ENCODE measurements around the gene PCSK2.

The PCSK2 gene

DNA sequence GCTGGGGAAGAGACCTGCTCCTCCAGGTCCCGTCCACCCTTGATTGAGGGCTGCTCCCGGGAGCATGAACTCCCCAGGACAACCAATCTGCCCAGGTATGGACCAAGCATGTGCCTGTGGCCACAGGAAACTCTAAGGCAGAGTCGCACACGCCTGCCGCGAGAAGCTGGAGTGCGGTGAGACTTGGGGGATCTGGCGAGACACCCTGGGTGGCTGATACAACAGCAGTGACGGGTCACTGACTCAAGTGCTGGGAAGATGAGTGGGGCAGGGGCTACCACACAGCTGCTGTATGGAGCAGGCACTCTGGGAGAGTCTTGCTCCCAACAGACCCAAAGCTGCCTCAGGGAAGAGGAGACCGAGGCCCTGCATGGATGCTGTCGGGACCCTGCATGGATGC is 264.2 kb downstream of the PCSK2 start:
- whole genome bisulfite sequencing (ENCODE audit: insufficient coverage, insufficient read length): no CpG with 5 or more reads among the region's 11 CpGs
- Histone ChIP-seq H3K27me3 (ENCODE audit: control insufficient read depth, insufficient read depth, low read length) (no peaks in the 10 kb centered on the region), H3K4me3 (ENCODE audit: low read length) (no peak overlapping the region), H3K27ac (ENCODE audit: low read length) (no peak overlapping the region), H3K36me3 (ENCODE audit: control insufficient read depth, insufficient read depth, low read length) (no peaks in the 10 kb centered on the region), H3K4me1 (ENCODE audit: control insufficient read depth, insufficient read depth, low read length) (no peaks in the 10 kb centered on the region), H3K9me3 (ENCODE audit: control insufficient read depth, insufficient read depth, low read length) (no peaks in the 10 kb centered on the region)
- no peak for DNase-seq (ENCODE audit: low read depth, low spot score)

GRCh38 chr20:17491488-17491887 is 264.6 kb downstream of the PCSK2 start:
- no peak overlapping the region for H3K4me3 ChIP-seq (ENCODE audit: low read length)
- no peaks in the 10 kb centered on the region for H3K36me3 ChIP-seq (ENCODE audit: control insufficient read depth, insufficient read depth, low read length)
- H3K9me3 ChIP-seq (ENCODE audit: control insufficient read depth, insufficient read depth, low read length): no peaks in the 10 kb centered on the region
- no peak overlapping the region for H3K27ac ChIP-seq (ENCODE audit: low read length)
- no CpG with 5 or more reads among the region's 4 CpGs for WGBS (ENCODE audit: insufficient coverage, insufficient read length)
- no peaks in the 10 kb centered on the region for H3K27me3 ChIP-seq (ENCODE audit: control insufficient read depth, insufficient read depth, low read length)
- H3K4me1 ChIP-seq (ENCODE audit: control insufficient read depth, insufficient read depth, low read length): no peaks in the 10 kb centered on the region
- no peak for DNase-seq (ENCODE audit: low read depth, low spot score)

DNA sequence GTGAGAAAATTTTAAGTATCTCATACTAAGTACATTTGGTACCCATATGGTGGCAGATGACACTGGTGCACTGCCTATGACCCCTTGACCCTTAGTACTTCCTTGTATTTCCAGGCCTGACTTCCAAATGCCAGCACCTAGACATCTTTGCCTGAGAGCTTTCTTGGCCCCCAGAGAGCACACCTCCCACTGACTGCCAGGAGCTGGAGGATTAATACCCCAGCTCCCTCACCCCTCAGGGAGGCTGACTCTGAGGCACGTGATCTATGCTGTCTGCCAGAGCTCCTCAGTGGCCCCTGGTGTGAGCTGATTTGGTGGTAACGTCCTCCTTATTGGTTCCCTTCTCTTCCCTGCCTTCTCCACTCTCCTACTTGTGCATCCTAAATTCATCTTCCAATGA is 266.3 kb downstream of the PCSK2 start:
- Histone ChIP-seq H3K4me1 (ENCODE audit: control insufficient read depth, insufficient read depth, low read length) (no peaks in the 10 kb centered on the region), H3K9me3 (ENCODE audit: control insufficient read depth, insufficient read depth, low read length) (no peaks in the 10 kb centered on the region), H3K27ac (ENCODE audit: low read length) (no peak overlapping the region), H3K36me3 (ENCODE audit: control insufficient read depth, insufficient read depth, low read length) (no peaks in the 10 kb centered on the region), H3K4me3 (ENCODE audit: low read length) (no peak overlapping the region), H3K27me3 (ENCODE audit: control insufficient read depth, insufficient read depth, low read length) (no peaks in the 10 kb centered on the region)
- no peak for DNase-seq (ENCODE audit: low read depth, low spot score)
- no CpG with 5 or more reads among the region's 2 CpGs for WGBS (ENCODE audit: insufficient coverage, insufficient read length)

GRCh38 chr20:17494201-17494600 is 267.4 kb downstream of the PCSK2 start:
- DNase-seq (ENCODE audit: low read depth, low spot score): no peak
- H3K27me3 ChIP-seq (ENCODE audit: control insufficient read depth, insufficient read depth, low read length): no peaks in the 10 kb centered on the region
- H3K4me1 ChIP-seq (ENCODE audit: control insufficient read depth, insufficient read depth, low read length): no peaks in the 10 kb centered on the region
- H3K9me3 ChIP-seq (ENCODE audit: control insufficient read depth, insufficient read depth, low read length): no peaks in the 10 kb centered on the region
- no peak overlapping the region for H3K27ac ChIP-seq (ENCODE audit: low read length)
- no peaks in the 10 kb centered on the region for H3K36me3 ChIP-seq (ENCODE audit: control insufficient read depth, insufficient read depth, low read length)
- no CpG with 5 or more reads among the region's 7 CpGs for WGBS (ENCODE audit: insufficient coverage, insufficient read length)
- H3K4me3 ChIP-seq (ENCODE audit: low read length): no peak overlapping the region

- WGBS (ENCODE audit: insufficient coverage, insufficient read length): no CpG with 5 or more reads among the region's 9 CpGs
These were observed 269.0 kb downstream of the PCSK2 start for GRCh38 chr20:17495826-17496225.

GRCh38 chr20:17497821-17498580 is 271.2 kb downstream of the PCSK2 start:
- DNase-seq (ENCODE audit: low read depth, low spot score): no peak
- H3K4me3 ChIP-seq (ENCODE audit: low read length): no peak overlapping the region

More at GRCh38 chr20:17495826-17496225, 269.0 kb downstream of the PCSK2 start:
- Histone ChIP-seq H3K4me3 (ENCODE audit: low read length) (no peak overlapping the region), H3K27ac (ENCODE audit: low read length) (no peak overlapping the region), H3K27me3 (ENCODE audit: control insufficient read depth, insufficient read depth, low read length) (no peaks in the 10 kb centered on the region), H3K4me1 (ENCODE audit: control insufficient read depth, insufficient read depth, low read length) (no peaks in the 10 kb centered on the region), H3K9me3 (ENCODE audit: control insufficient read depth, insufficient read depth, low read length) (no peaks in the 10 kb centered on the region), H3K36me3 (ENCODE audit: control insufficient read depth, insufficient read depth, low read length) (no peaks in the 10 kb centered on the region)
- DNase-seq (ENCODE audit: low read depth, low spot score): no peak

DNA sequence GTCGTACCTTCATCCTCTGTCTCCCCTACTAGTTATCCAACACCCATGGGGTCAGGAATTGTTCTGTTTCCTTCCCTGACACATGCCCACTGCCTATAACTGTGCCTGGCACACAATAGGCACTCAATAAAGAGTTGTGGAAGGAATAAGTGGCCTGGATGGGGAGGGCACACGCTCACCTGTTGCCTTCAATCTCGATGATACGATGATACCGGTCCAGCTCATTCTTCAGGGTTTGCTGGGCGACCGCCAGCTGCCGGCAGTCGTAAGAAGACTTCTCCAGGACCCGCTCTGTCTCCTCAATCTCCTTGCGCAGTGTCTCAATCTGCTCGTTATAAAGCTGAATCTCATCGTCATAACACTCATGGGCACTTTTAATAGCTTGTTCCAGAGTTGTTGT is 271.8 kb downstream of the PCSK2 start:
- Histone ChIP-seq H3K4me3 (ENCODE audit: low read length) (no peak overlapping the region), H3K4me1 (ENCODE audit: control insufficient read depth, insufficient read depth, low read length) (no peaks in the 10 kb centered on the region), H3K27me3 (ENCODE audit: control insufficient read depth, insufficient read depth, low read length) (no peaks in the 10 kb centered on the region), H3K27ac (ENCODE audit: low read length) (no peak overlapping the region), H3K9me3 (ENCODE audit: control insufficient read depth, insufficient read depth, low read length) (no peaks in the 10 kb centered on the region), H3K36me3 (ENCODE audit: control insufficient read depth, insufficient read depth, low read length) (no peaks in the 10 kb centered on the region)
- DNase-seq (ENCODE audit: low read depth, low spot score): no peak
- WGBS (ENCODE audit: insufficient coverage, insufficient read length): no CpG with 5 or more reads among the region's 13 CpGs

More at GRCh38 chr20:17497821-17498580, 271.2 kb downstream of the PCSK2 start:
- Histone ChIP-seq H3K9me3 (ENCODE audit: control insufficient read depth, insufficient read depth, low read length) (no peaks in the 10 kb centered on the region), H3K36me3 (ENCODE audit: control insufficient read depth, insufficient read depth, low read length) (no peaks in the 10 kb centered on the region), H3K4me1 (ENCODE audit: control insufficient read depth, insufficient read depth, low read length) (no peaks in the 10 kb centered on the region), H3K27me3 (ENCODE audit: control insufficient read depth, insufficient read depth, low read length) (no peaks in the 10 kb centered on the region), H3K27ac (ENCODE audit: low read length) (no peak overlapping the region)
- WGBS (ENCODE audit: insufficient coverage, insufficient read length): no CpG with 5 or more reads among the region's 11 CpGs

DNA sequence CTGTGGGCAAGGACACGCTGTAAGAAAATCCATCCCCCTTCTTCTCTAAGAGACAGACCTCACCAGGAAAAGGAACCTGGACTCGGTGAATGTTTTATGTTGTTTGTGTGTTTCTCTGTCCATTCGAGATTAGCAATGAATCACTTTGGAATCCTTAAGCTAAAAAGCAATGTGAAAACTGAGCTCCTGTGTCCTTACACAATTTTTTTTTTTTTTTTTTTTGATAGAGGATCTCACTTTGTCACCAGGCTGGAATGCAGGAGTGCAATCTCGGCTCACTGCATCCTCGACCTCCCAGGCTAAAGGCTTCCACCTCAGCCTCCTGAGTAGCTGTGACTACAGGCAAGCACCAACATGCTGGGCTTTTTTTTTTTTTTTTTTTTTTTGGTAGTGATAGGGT is 272.2 kb downstream of the PCSK2 start:
- H3K9me3 ChIP-seq (ENCODE audit: control insufficient read depth, insufficient read depth, low read length): no peaks in the 10 kb centered on the region
- no peaks in the 10 kb centered on the region for H3K36me3 ChIP-seq (ENCODE audit: control insufficient read depth, insufficient read depth, low read length)
- no peaks in the 10 kb centered on the region for H3K4me1 ChIP-seq (ENCODE audit: control insufficient read depth, insufficient read depth, low read length)
- no peak overlapping the region for H3K4me3 ChIP-seq (ENCODE audit: low read length)
- no CpG with 5 or more reads among the region's 5 CpGs for WGBS (ENCODE audit: insufficient coverage, insufficient read length)
- no peaks in the 10 kb centered on the region for H3K27me3 ChIP-seq (ENCODE audit: control insufficient read depth, insufficient read depth, low read length)
- H3K27ac ChIP-seq (ENCODE audit: low read length): no peak overlapping the region
- no peak for DNase-seq (ENCODE audit: low read depth, low spot score)

DNA sequence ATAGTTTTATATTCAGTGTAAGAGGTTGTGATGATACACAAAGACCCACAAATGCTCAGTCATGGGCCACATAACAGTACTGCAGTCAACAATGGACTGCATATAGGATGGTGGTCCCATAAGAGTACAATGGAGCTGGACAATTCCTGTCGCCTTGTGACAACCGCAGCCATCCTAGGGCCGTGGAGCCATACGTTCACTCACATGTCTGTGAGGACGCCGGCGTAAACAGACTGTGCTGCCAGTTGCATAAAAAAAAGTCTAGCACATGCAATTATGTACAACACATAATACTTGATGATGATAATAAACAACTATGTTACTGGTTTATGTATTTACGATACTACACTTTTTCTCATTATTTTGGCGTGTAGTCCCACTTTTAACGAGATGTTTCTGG is 273.4 kb downstream of the PCSK2 start:
- H3K36me3 ChIP-seq (ENCODE audit: control insufficient read depth, insufficient read depth, low read length): no peaks in the 10 kb centered on the region
- no CpG with 5 or more reads among the region's 10 CpGs for WGBS (ENCODE audit: insufficient coverage, insufficient read length)
- DNase-seq (ENCODE audit: low read depth, low spot score): no peak
- no peaks in the 10 kb centered on the region for H3K4me1 ChIP-seq (ENCODE audit: control insufficient read depth, insufficient read depth, low read length)
- H3K4me3 ChIP-seq (ENCODE audit: low read length): no peak overlapping the region
- no peaks in the 10 kb centered on the region for H3K27me3 ChIP-seq (ENCODE audit: control insufficient read depth, insufficient read depth, low read length)
- H3K27ac ChIP-seq (ENCODE audit: low read length): no peak overlapping the region
- no peaks in the 10 kb centered on the region for H3K9me3 ChIP-seq (ENCODE audit: control insufficient read depth, insufficient read depth, low read length)

GRCh38 chr20:17500826-17501225 is 274.0 kb downstream of the PCSK2 start:
- no CpG with 5 or more reads among the region's 7 CpGs for WGBS (ENCODE audit: insufficient coverage, insufficient read length)
- no peaks in the 10 kb centered on the region for H3K4me1 ChIP-seq (ENCODE audit: control insufficient read depth, insufficient read depth, low read length)
- no peak overlapping the region for H3K27ac ChIP-seq (ENCODE audit: low read length)
- H3K9me3 ChIP-seq (ENCODE audit: control insufficient read depth, insufficient read depth, low read length): no peaks in the 10 kb centered on the region
- H3K4me3 ChIP-seq (ENCODE audit: low read length): no peak overlapping the region
- no peak for DNase-seq (ENCODE audit: low read depth, low spot score)
- no peaks in the 10 kb centered on the region for H3K36me3 ChIP-seq (ENCODE audit: control insufficient read depth, insufficient read depth, low read length)
- H3K27me3 ChIP-seq (ENCODE audit: control insufficient read depth, insufficient read depth, low read length): no peaks in the 10 kb centered on the region

- H3K27me3 ChIP-seq (ENCODE audit: control insufficient read depth, insufficient read depth, low read length): no peaks in the 10 kb centered on the region
- H3K4me1 ChIP-seq (ENCODE audit: control insufficient read depth, insufficient read depth, low read length): no peaks in the 10 kb centered on the region
- DNase-seq (ENCODE audit: low read depth, low spot score): no peak
- no peak overlapping the region for H3K4me3 ChIP-seq (ENCODE audit: low read length)
- no CpG with 5 or more reads among the region's 9 CpGs for WGBS (ENCODE audit: insufficient coverage, insufficient read length)
- H3K27ac ChIP-seq (ENCODE audit: low read length): no peak overlapping the region
- H3K9me3 ChIP-seq (ENCODE audit: control insufficient read depth, insufficient read depth, low read length): no peaks in the 10 kb centered on the region
- no peaks in the 10 kb centered on the region for H3K36me3 ChIP-seq (ENCODE audit: control insufficient read depth, insufficient read depth, low read length)
These were observed 274.9 kb downstream of the PCSK2 start for GRCh38 chr20:17501701-17502100.
